WTC11 (cell line): Measurements from ENCODE around the gene FMNL3.
"Not testable (repeated sequence)": the region's sequence is repeated elsewhere in the genome, so short reads cannot be mapped to it uniquely, and the experiment has no call there.

Experiments used
- ATF1 ChIP-seq: sonication (generic); formaldehyde crosslinking; IDR thresholded peaks from 2 replicates; pipeline ENCODE4 v1.8.1; 2023; ENCODE audit warnings: mild to moderate bottlenecking, moderate library complexity, missing genetic modification reagents
- ATF3 ChIP-seq: sonication (generic); formaldehyde crosslinking; conservative IDR thresholded peaks from 2 replicates; pipeline ENCODE4 v1.8.1; 2022; ENCODE audit warnings: mild to moderate bottlenecking, missing genetic modification reagents
- CTCF ChIP-seq: fragments of 200-600 bp; IDR thresholded peaks from 2 replicates; pipeline ENCODE4 v1.8.0; 2022; ENCODE audit warnings: antibody characterized with exemption
- E2F5 ChIP-seq: sonication (generic); formaldehyde crosslinking; IDR thresholded peaks from 2 replicates; pipeline ENCODE4 v1.8.1; 2022; ENCODE audit warnings: mild to moderate bottlenecking, moderate library complexity, missing genetic modification reagents
- ESRRA ChIP-seq: sonication (generic); formaldehyde crosslinking; IDR thresholded peaks from 2 replicates; pipeline ENCODE4 v1.8.1; 2022; ENCODE audit warnings: mild to moderate bottlenecking, missing genetic modification reagents, borderline replicate concordance
- IRF2 ChIP-seq: sonication (generic); formaldehyde crosslinking; IDR thresholded peaks from 2 replicates; pipeline ENCODE4 v1.8.0; 2022; ENCODE audit warnings: low read depth, missing genetic modification reagents, borderline replicate concordance
- JUN ChIP-seq: sonication (generic); formaldehyde crosslinking; IDR thresholded peaks from 2 replicates; pipeline ENCODE4 v1.8.0; 2023; ENCODE audit warnings: mild to moderate bottlenecking, missing genetic modification reagents
- MAX ChIP-seq: sonication (generic); formaldehyde crosslinking; IDR thresholded peaks from 2 replicates; pipeline ENCODE4 v1.8.0; 2022; ENCODE audit warnings: mild to moderate bottlenecking, missing genetic modification reagents
- NR1H2 ChIP-seq: sonication (generic); formaldehyde crosslinking; IDR thresholded peaks from 2 replicates; pipeline ENCODE4 v1.9.0; 2021; ENCODE audit warnings: mild to moderate bottlenecking, moderate library complexity, missing genetic modification reagents
- NR2C2 ChIP-seq: sonication (generic); formaldehyde crosslinking; IDR thresholded peaks from 2 replicates; pipeline ENCODE4 v1.8.0; 2022; ENCODE audit warnings: mild to moderate bottlenecking, missing genetic modification reagents
- PREB ChIP-seq: sonication (generic); formaldehyde crosslinking; IDR thresholded peaks from 2 replicates; pipeline ENCODE4 v1.8.1; 2022; ENCODE audit warnings: mild to moderate bottlenecking, missing genetic modification reagents, moderate library complexity, borderline replicate concordance
- USF1 ChIP-seq: sonication (generic); formaldehyde crosslinking; IDR thresholded peaks from 2 replicates; pipeline ENCODE4 v1.8.0; 2022; ENCODE audit warnings: mild to moderate bottlenecking, missing genetic modification reagents
- ZNF138 ChIP-seq: sonication (generic); formaldehyde crosslinking; conservative IDR thresholded peaks from 2 replicates; pipeline ENCODE4 v1.8.1; 2022; ENCODE audit warnings: mild to moderate bottlenecking, moderate library complexity, missing genetic modification reagents

- TF ChIP-seq NR2C2; USF1; CTCF; MAX; PREB (CRISPR knock-in tag); NR1H2; JUN (CRISPR knock-in tag); ZNF138 (CRISPR knock-in tag); ESRRA (CRISPR knock-in tag); E2F5 (CRISPR knock-in tag); ATF1 (CRISPR knock-in tag); ATF3 (CRISPR knock-in tag); IRF2 (CRISPR knock-in tag): not testable (repeated sequence)
Measured at GRCh38 chr12:49721355-49721754, 14.2 kb upstream of the FMNL3 start.
